Fibroblast of lung (primary cell): ENCODE data around the gene FMNL1.

ENCODE experiments used
- CTCF ChIP-seq, 2 donors: IDR thresholded peaks in 1 of 2; conservative IDR thresholded peaks in 1 of 2; 1 replicate in 1 of 2; 2 replicates in 1 of 2; pipeline ENCODE4 v1.5.1; 2011 to 2012; ENCODE audit warnings: low read length in 2 of 2, control low read depth in 1 of 2, inconsistent platforms in 1 of 2, low read depth in 1 of 2, mild to moderate bottlenecking in 1 of 2
- EZH2 ChIP-seq: IDR thresholded peaks from 2 replicates; pipeline ENCODE4 v1.5.1; 2012; ENCODE audit warnings: low read length, control low read depth, mild to moderate bottlenecking; ENCODE audit errors: missing control alignments

DNA sequence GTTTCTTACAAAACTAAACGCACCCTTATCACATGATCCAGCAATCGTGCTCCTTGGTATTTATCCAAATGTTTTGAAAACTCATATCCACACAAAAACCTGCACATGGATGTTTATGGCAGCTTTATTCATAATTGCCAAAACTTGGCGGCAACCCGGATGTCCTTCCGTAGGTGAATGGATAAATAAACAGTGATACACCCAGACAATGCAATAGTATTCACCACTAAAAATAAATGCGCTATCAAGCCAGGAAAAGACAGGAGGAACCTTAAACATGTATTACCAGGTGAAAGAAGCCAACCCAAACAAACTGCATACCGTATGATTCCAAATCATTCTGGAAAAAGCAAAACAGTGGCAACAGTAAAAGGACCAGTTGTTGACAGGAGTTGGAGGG lies 30.2 kb downstream of the FMNL1 start:
- TF ChIP-seq CTCF (conservative IDR thresholded peaks at IDR 0.05 in 1 of 2, IDR thresholded peaks at IDR 0.05 in 1 of 2; ENCODE audit: low read depth in 1 of 2, low read length in 2 of 2) (no peak), EZH2 (no peak)
